ENCODE data around the gene SORT1.
A peak's percentile ranks its signal among the peaks of the same experiment; 100 is the strongest.
"Not testable (repeated sequence)": the region's sequence is repeated elsewhere in the genome, so short reads cannot be mapped to it uniquely, and the experiment has no call there.

The SORT1 gene

GRCh38 chr1:109397581-109398342 is at the start of gene SORT1:
SORT1 (minus strand) TSS chr1:109397918; CDS start chr1:109397892, 26 bp downstream.
- peak; percentile 25 to 37 for DNase-seq (ENCODE audit: low read depth in 1 of 2, low spot score in 1 of 2)

DNA sequence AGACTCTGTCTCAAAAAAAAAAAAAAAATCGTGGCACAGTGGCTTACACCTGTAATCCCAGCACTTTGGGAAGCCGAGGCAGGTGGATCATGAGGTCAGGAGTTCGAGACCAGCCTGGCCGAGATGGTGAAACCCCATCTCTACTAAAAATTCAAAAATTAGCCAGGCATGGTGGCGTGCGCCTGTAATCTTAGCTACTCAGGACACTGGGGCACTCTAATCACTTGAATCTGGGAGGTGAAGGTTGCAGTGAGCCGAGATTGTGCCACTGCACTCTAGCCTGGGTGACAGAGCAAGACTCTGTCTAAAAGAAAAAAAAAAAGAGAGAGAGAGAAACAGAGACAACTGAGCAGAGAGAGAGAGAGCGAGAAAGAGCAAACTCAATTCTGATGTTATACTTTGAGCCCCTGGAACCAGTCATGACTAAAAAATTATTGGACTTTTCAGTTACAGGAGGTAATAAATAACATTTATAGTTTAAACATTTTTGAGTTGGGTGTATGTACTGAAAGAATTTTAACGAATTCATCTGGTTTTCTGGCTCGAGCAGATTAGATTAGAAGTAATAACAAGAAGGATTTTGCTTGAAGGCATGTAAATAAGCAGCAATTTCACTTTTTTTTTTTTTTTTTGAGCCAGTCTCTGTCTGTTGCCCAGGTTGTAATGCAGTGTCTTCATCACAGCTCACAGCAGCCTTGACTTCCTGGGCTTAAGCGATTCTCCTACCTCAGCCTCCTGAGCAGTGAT is 48.4 kb upstream of the SORT1 start:
- not testable (repeated sequence) for DNase-seq (ENCODE audit: low read depth in 1 of 2, low spot score in 1 of 2)

DNA sequence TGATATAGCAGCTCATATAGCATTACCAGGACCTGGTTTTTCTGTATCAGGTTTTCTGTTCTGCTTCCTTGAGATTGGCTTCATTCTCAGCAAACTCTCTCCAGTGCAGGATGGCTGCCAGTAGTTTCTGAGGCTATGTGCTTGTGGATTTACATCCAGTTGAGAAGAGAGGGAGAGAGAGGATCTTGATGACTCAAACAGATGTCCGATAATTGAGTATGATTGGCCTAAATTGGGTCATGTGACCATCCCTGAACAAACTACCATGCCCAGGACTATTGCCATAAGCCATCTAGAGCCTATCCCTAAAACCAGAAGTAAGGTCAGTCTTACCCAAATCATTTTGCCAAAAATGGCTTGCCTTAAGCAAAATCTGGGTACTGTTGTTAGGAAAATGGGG is 46.6 kb upstream of the SORT1 start:
- no peak for DNase-seq (ENCODE audit: low read depth in 1 of 2, low spot score in 1 of 2)

DNA sequence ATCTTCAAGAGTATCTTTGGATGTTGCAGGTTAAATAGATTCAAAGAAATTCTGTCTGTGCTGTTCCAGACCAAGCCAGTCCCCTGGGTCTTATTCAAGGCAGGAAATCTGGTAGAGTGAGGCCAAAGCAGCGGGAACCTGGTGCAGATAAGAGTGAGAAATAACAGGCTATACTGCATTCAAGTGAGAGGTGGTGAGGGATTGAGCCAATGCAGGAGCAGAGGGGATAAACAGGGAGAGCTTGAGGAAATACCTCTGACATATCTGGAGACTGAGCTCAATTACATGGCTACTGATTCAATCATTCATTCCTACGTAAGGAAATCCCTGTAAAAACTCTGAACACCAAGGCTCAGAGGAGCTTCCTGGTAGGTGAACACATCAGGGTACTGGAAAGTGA is 45.8 kb upstream of the SORT1 start:
- DNase-seq (ENCODE audit: low read depth in 1 of 2, low spot score in 1 of 2): no peak

DNA sequence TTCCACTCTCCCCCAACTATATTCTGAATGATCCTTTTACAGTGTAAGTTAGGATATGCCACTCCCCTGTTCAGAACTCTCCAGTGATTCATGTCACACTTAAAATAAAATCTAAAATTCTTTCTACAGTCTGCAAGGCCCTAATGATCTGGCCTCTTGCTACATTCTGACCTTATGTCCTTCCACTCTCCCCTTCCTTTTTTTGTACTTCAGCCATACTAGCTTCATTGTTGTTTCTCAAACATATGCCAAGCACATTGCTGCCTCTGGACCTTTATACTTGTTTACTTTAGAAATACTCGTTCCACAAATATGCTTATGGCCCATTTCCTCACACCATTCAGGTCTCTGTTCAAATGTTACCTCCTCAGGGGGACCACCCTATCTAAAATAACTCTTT is 43.4 kb upstream of the SORT1 start:
- no peak for DNase-seq (ENCODE audit: low read depth in 1 of 2, low spot score in 1 of 2)

GRCh38 chr1:109438798-109439297 is 41.1 kb upstream of the SORT1 start:
- DNase-seq (ENCODE audit: low read depth in 1 of 2, low spot score in 1 of 2): no peak

DNA sequence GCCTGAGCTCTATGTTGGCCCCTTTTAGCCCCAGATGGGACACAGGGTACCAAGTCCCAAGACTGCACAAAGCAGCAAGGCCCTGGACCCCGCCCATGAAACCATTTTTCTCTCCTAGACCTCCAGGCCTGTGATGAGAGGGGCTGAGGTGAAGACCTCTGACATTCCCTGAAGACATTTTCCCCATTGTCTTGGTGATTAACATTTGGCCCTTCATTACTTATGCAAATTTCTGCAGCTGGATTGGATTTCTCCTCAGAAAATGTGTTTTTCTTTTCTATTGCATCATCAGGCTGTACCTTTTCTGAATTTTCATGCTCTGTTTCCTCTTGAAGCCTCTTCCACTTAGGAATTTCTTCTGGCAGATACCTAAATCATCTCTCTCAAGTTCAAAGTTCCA is 36.8 kb upstream of the SORT1 start:
- no peak for DNase-seq (ENCODE audit: low read depth in 1 of 2, low spot score in 1 of 2)

- DNase-seq (ENCODE audit: low read depth in 1 of 2, low spot score in 1 of 2): no peak
These were observed 35.6 kb upstream of the SORT1 start for GRCh38 chr1:109433322-109433721.

DNA sequence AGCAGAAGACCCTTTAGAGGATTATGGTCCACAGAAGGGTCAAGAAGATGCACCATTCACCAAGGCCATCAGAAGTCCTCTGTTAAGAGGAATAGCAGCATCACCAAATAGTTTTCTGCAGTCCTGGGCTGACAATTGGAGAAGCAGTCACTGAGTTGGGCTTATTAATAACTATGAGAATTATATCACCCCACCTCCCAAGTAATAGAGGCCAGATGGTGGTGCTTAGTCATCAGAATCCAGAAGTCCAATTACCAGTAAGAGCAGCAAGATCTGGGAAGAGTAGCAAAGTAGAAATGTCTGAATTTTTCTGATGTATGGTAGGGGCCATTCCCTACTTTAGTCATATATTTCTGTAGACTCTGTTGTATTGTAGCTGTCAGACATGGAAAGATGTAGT is 34.6 kb upstream of the SORT1 start:
- no peak for DNase-seq (ENCODE audit: low read depth in 1 of 2, low spot score in 1 of 2)

GRCh38 chr1:109427171-109427467 is 29.4 kb upstream of the SORT1 start:
- DNase-seq (ENCODE audit: low read depth in 1 of 2, low spot score in 1 of 2): no peak

DNA sequence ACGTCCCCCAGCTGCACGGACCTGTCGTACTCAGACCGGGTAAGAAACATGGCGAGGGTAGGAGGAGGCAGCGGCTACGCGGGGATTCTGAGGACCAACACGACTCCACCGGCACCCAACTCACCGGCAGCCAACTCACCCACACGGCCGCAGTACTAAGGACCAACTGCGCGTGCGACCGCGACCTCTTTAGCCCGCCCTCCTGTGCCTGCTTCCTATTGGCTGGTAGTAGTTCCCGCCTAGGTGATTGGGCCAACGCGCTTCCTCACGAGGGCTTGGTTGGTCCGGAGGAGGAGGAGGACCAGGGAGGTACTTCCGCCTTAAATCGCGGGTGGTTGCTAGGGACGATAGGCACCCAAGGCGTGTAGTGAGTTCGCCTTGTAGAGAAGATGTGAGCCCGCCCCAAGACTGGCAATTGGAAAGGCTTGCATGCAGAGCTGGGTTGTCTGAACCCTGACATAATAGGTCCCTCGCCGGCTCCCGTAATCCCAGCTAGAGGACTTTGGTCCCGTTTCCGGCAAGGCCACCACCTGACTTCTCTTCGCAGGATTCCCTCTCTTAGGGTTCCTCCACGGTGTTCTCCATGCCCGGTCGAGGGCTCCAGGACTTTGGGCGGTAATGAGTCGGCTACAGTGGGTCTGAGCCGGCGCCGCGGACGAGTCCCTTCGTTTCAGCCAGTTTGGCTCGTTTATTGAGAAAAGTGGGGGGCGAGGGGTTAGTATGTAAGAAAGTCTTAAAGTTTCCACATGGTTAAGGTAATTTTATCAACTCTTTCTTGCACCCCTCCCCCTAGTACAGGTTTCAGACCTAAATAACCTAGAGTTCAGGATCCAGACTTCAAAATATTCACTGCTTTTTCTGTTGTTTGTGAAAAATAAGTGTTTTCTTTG is 28.8 kb upstream of the SORT1 start, which contains the start of gene PSMA5:
Gene PSMA5 (minus strand): TSS at position 168 of the 890 bp plus-strand sequence. CDS start 118 bp downstream, at position 50.
- DNase-seq (ENCODE audit: low read depth in 1 of 2, low spot score in 1 of 2): peak; percentile 74 to 96

GRCh38 chr1:109425391-109426280 is 27.9 kb upstream of the SORT1 start:
- DNase-seq (ENCODE audit: low read depth in 1 of 2, low spot score in 1 of 2): peak in 1 of 2 donors; percentile 49

DNA sequence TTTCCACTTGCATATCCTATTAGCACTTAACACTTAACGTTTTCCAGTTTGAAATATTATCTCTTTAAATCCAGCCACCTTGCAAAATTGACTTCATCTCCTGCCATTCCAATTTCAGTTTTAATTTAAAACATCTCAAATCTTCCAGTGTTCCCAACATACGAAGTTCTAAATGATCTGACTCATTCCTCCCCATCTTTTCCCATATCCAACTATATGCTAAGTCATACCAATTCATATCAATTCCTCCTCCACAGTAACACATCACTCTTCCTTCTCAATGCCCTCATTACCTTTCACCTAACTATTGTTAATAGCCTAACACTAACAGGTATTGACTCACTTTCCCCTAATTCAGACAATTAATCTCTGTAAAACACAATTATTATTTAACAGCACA is 25.8 kb upstream of the SORT1 start:
- no peak for DNase-seq (ENCODE audit: low read depth in 1 of 2, low spot score in 1 of 2)

GRCh38 chr1:109412551-109412950 is 14.8 kb upstream of the SORT1 start:
- DNase-seq (ENCODE audit: low read depth in 1 of 2, low spot score in 1 of 2): no peak

GRCh38 chr1:109404838-109405237 is 7.1 kb upstream of the SORT1 start:
- no peak for DNase-seq (ENCODE audit: low read depth in 1 of 2, low spot score in 1 of 2)

DNA sequence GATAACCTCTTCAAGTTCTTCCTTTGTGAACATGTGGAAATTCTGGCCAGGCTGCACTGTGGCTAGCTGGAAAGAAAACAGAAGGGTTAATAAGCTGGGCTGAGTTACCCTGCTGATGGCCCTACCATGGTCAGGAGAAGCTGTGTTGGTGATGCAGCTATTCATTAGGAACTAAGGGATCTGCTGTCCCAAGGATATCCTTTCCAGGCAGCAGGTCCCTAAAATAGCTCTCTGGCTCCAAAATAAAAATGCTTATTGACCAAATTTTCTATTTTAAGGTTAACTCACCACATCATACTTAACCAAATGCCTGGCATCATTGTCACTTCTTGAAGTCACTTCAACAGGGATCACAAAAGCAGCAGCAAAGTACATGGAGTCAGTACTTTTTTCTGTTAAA is 4.3 kb upstream of the SORT1 start:
- no peak for DNase-seq (ENCODE audit: low read depth in 1 of 2, low spot score in 1 of 2)

- no peak for DNase-seq (ENCODE audit: low read depth in 1 of 2, low spot score in 1 of 2)
These were observed 2.4 kb upstream of the SORT1 start for GRCh38 chr1:109400035-109400655.

DNA sequence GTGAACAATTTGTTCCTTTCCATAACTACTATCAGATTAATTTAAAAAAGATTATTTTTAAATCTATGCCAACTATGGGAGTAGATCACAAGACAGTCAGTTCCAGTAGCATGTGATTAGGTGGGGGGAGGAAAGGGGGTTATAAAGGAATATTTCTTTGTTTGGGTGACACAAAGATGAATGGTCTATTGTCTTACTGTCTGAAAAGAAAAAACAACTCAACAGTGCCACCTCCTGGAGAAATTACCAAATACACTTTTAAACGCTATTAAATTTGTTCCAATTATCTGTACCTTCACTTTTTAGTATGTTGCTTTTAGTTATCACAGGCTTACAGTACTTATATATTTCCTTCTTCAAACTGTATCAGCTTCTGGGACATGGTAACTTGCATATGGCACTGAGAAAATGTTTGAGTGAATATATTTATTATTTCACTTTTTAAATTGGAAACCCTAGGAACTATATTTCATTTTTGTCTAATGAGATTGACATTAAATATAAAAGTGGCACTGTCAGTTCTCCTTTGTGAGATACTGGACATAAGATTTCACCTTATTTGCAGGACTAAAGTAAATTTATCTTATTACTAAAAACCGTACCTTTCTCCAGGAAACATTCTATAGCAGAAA is 1.7 kb upstream of the SORT1 start:
- peak in 1 of 2 donors; percentile 44 for DNase-seq (ENCODE audit: low read depth in 1 of 2, low spot score in 1 of 2)
